ENCODE measurements around the gene SLC25A36.

DNA sequence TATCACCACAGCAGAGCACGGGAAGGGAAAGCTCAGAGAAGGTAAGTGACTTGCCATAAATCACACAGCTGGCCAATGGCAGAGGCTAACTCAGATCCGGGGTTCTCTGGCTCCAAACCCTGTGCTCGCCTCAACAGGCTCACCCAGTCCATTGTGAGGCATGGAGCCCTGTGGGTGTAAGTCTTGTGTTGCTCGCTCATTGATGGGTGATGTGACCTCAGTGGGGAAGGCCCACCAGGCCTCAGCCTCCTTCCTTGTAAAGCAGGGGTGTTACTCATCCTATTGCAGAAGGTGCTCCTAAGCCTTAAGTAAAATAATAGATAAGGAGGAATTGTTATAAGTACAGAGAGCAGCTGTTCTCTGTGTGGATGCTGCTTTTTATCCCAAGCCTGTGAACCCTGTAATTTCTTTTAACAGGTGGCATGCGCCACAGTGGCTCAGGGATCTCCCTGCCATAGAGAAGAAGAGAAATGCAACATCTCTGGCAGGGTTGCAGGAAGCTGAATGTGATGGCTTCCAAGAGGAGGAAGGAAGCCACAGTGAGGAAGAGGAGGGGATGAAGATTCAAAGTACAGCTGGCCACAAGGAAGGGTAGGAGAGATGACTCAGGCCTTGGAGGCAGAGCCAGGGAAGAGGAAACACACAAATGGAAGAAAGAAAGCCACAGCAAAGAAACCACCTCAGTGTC is 78.7 kb downstream of the SLC25A36 start:
- TF ChIP-seq, protein P1, sequence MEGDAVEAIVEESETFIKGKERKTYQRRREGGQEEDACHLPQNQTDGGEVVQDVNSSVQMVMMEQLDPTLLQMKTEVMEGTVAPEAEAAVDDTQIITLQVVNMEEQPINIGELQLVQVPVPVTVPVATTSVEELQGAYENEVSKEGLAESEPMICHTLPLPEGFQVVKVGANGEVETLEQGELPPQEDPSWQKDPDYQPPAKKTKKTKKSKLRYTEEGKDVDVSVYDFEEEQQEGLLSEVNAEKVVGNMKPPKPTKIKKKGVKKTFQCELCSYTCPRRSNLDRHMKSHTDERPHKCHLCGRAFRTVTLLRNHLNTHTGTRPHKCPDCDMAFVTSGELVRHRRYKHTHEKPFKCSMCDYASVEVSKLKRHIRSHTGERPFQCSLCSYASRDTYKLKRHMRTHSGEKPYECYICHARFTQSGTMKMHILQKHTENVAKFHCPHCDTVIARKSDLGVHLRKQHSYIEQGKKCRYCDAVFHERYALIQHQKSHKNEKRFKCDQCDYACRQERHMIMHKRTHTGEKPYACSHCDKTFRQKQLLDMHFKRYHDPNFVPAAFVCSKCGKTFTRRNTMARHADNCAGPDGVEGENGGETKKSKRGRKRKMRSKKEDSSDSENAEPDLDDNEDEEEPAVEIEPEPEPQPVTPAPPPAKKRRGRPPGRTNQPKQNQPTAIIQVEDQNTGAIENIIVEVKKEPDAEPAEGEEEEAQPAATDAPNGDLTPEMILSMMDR (IDR thresholded peaks at IDR 0.05; ENCODE audit: extremely low read depth in 1 of 2, insufficient read depth in 1 of 2, low read depth in 1 of 2, low read length in 2 of 2) = no peak
- TF ChIP-seq, protein P2, sequence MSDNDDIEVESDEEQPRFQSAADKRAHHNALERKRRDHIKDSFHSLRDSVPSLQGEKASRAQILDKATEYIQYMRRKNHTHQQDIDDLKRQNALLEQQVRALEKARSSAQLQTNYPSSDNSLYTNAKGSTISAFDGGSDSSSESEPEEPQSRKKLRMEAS (IDR thresholded peaks at IDR 0.05; ENCODE audit: insufficient read depth, insufficient read length) = no peak
- no peak for TF ChIP-seq EZH2 (IDR thresholded peaks at IDR 0.05; ENCODE audit: borderline replicate concordance, low read depth, low read length, severe bottlenecking)
- no peak for TF ChIP-seq POLR2A (IDR thresholded peaks at IDR 0.05; ENCODE audit: low read depth, low read length)
- no peak for TF ChIP-seq POLR2AphosphoS5 (IDR thresholded peaks at IDR 0.05; ENCODE audit: insufficient read depth, low read depth, low read length)
- peak; percentile 13 for TF ChIP-seq FOS (IDR thresholded peaks at IDR 0.05; ENCODE audit: borderline replicate concordance, insufficient read depth, low read length)
- TF ChIP-seq MYC (IDR thresholded peaks at IDR 0.05; ENCODE audit: low read depth, low read length) = no peak
- no peak for TF ChIP-seq JUN (IDR thresholded peaks at IDR 0.05; ENCODE audit: borderline replicate concordance, insufficient read depth, insufficient read length, low read depth)
- no peak for TF ChIP-seq GATA2 (IDR thresholded peaks at IDR 0.05; ENCODE audit: insufficient read depth, insufficient read length, low read depth, low read length)

Measured in endothelial cell of umbilical vein (primary cell).